ENCODE results near the gene NOX3.

DNA sequence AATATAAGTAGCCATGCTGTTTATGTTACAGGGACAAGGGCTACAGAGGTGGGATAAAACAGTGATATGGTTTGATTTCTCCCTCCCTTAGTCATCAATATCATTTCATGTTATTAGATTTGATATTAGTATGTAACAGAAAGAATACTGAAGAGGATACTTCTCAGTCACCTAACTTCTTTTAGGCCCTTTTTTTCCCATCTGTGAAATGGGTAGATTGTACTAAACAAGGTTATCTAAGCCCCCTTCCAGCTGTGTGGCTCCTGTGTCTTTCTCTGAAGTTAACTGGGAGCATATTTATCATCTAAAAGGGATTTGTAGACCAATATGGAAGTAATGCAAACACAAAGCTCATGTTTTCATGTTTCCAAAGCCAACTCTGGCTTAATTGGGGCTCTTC is 7.7 kb downstream of the NOX3 start:
- TF ChIP-seq RARB (CRISPR knock-in tag; IDR thresholded peaks at IDR 0.05) (no peak), ISL1 (CRISPR knock-in tag; IDR thresholded peaks at IDR 0.05) (no peak)

Measured in SK-N-SH treated with all-trans-retinoic acid at 6 μM for 48 hours (cell line).